IPS-18c (cell line): ENCODE results near the gene GNAS-AS1.

Experiments used
- H3K4me3 ChIP-seq: 2 replicates; pipeline ENCODE4 v1.7.0; 2013; ENCODE audit warnings: low read depth, mild to moderate bottlenecking, low read length, moderate library complexity; ENCODE audit not compliant: insufficient read depth
- H3K9me3 ChIP-seq: one replicate; pipeline ENCODE4 v1.6.1; 2013; ENCODE audit warnings: mild to moderate bottlenecking, low read length, moderate library complexity; ENCODE audit not compliant: control insufficient read depth, insufficient read depth

The GNAS-AS1 gene

DNA sequence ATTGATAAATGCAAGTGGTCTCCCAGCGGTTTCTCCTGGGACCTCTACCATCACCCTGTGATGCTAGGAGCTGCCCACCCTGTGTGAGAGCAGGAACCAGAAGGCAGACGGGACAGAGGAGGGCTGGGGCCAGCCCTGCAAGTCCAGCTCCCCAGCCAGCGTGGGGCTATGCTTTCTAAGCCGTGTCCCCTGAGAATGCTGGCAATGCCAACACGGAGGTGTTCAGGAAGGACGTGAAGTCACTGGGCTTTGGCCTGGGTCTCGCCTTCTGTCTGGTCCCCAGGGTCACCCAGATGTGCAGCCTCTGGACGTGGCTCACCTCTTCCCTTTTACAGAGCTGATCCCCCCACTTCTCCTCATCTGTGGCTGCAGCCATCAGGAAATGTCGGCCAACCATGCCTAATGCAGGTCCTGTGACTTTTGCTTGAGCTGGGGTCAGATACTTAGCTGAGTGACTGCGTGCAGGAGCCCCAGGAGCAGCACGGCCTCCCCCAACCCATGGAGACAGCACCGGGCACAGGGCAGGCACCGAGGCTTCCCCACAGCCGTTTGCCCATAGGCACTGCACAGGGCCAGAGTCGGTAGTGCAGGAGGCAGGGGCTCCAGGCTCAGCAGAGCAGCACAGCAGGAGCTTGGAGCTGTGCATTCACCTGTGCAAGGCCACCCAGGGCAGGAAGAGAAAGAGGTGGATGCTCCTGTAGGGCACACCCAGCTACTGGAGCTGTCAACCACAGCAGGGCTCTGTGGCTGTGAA is 66.2 kb downstream of the GNAS-AS1 start:
- H3K4me3 ChIP-seq, result no peak overlapping the region
- H3K9me3 ChIP-seq, result no peaks in the 10 kb centered on the region

DNA sequence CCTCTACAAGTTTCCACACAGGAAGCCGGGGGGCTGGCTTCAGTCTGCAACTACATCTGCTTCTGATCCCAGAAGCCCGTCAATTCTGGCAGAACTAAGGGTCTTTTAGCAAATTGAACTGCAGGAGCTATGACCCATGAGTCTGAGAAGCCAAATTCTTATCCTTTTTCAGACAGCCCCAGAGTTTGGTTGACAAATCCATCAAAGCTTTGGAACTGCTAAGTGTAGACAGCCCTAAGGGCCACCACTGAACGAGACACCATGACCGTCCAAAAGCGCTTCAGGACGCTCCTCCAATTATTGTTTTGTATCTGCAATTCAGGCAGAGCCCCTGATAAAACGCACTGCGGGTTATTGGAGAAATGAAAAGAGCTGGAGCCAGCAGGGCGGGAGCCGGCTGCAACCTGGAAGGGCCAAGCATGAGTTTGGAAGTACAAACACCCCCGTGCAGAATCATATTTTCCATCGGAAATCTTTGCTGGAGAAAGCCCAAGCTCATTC is 67.1 kb downstream of the GNAS-AS1 start:
- H3K9me3 ChIP-seq, result no peaks in the 10 kb centered on the region
- no peak overlapping the region for H3K4me3 ChIP-seq

DNA sequence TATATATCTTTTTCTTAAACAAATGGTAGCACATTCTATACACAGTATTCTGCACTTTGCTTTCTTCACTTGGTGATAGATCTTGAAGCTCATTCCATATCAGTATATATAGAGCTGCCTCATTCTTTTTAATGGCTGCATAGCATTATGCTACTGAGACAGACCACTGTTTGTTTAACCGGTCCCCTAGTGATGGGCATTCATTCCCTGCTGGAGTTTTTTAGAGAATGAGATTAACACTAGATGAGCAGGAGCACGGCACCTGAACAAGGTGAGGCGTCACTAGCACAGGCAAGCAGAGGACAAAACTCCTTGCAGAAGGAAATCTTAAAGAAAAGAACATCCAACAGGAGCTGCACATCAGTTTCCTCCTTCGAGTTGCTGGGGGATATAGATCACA is 69.6 kb downstream of the GNAS-AS1 start:
- Histone ChIP-seq H3K9me3 (no peaks in the 10 kb centered on the region), H3K4me3 (no peak overlapping the region)

DNA sequence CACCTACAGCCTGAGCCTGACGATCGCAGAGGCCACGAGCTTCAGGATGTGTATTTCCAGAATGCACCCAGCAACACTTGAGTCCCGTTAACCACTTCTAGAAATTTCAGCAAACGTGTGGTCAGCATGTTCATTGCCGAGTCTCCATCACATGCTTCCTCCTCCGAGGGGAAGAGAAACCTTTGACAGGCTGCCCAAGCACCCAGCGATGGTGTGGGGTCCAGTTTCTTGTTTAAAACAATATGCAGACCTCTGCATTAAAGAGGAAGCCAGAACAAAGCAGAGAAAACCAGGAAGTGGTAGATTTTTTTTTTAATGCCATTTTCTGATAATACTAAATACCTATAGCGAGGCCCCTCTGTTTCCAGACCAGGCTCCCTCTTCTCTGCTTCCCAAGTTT is 71.9 kb downstream of the GNAS-AS1 start:
- Histone ChIP-seq H3K4me3 (no peak overlapping the region), H3K9me3 (no peaks in the 10 kb centered on the region)

DNA sequence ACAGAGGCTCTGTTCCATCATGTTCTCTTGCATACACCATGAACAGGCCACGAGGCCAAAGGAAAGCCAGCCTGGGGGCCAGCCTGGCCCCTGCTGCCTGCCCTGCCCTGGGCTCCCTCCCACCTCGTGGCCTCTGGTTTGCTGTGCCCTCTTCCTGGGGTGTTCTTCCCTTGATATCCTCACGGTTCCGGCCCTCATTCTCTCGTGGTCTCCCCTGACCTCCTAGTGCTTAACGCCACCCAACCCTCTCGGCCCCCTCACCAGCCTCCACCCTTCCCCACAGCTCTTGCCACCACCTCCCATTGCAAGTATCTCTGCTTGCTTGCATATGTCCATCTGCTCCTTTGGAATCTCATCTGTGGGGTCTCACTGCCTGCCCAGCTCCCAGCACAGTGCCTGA is 73.0 kb downstream of the GNAS-AS1 start:
- H3K4me3 ChIP-seq, result no peak overlapping the region
- no peaks in the 10 kb centered on the region for H3K9me3 ChIP-seq

DNA sequence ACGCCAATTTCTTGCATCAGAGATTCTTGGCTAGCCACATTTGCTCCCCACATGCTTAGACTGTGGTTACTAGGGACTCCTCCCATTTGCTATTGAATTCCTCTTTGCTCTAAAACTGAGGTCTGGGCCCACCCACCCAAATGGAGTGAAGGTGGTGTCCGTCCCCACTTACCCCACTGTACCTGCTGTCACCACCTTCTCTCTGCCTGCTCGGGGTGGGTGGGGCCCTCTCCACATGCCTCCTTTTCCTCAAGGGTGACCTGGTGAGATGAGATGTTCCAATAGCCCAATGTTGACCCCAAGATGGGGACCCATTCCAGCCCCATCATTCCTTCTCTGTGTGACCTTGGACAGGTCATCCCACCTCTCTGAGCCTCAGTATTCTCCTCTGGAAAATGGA is 74.6 kb downstream of the GNAS-AS1 start:
- no peak overlapping the region for H3K4me3 ChIP-seq
- no peaks in the 10 kb centered on the region for H3K9me3 ChIP-seq

DNA sequence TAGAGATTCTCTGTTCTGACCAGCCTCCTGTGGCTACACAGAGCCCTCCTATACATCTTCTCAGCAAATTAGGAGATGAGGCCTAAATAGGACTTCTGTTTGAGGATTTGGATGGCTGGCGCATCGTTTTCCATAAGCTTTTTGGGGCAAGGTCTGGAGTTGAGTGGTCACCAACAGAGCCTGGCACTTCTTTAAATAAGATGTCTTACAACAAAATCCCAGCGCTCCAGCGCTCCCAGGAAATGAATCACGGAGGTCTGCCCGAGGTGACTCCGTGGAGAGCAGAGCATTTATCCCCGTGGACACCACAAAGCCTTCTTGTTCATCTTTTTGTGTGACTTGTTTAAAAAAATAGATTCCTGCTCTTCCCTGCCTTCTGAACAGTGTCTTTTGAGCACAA is 75.3 kb downstream of the GNAS-AS1 start:
- no peaks in the 10 kb centered on the region for H3K9me3 ChIP-seq
- no peak overlapping the region for H3K4me3 ChIP-seq

DNA sequence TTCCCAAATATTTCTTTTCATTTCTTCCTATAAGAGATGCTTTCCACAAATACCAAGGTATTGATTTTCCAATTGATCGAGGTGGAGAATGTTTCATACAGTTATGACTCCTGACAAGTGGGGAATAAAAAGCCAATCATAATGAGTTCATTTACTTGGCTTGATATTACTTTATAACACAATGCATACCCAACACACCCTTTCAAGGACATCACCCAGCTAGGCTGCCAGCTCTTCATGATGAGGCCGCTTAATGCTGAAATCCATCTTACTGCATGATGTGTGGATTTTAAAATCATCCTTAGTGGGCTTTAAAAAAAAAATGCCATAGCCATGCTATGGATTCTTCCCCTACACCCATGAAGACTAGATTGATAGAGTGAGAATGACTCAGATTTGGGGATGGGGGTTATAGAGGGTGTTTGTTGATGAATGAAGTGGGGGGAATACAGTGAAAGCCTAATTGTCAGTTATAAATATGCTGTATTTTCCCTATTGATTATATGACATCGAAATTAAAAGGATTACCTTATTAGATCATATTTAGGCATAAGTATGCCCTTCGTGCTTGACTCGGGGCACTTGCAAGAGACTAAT is 75.9 kb downstream of the GNAS-AS1 start:
- H3K9me3 ChIP-seq, result no peaks in the 10 kb centered on the region
- no peak overlapping the region for H3K4me3 ChIP-seq

DNA sequence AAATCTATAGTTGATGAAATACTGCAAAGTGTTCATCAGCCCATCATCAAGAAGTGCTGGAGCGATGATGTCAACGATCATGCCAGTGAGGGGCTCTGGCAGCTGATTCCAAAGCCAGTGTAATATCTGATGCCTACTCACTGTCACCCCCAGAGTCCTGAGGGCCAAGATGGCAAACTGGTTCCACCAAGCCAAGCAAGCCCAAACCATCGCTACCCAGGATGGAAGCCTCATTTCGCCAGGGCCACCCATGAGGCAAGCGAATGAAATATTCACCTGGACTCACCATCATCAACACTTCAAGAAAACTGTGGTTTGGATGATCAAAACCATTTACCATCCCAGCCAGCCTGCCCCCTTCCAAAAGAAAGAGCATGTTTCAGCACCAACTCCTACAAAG is 76.5 kb downstream of the GNAS-AS1 start:
- no peaks in the 10 kb centered on the region for H3K9me3 ChIP-seq
- no peak overlapping the region for H3K4me3 ChIP-seq

DNA sequence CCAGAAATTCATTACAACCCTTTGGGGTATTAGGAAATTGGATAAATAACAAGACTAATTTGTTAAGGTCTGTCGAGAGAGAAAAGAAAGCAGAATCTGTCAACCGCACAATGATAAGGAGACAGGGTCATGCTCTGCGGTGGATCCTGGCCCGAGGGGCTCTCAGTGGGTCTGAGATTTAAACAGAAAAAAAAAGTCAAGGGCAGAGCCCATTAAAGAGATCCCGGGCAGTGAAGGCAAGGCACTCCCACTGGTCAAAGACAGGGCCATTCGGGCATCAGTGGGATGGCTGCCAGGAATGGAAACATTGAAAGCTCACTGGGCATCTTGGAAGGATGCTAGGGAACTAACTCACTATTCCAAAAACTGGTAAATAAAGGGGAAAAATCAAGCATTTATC is 77.9 kb downstream of the GNAS-AS1 start:
- no peak overlapping the region for H3K4me3 ChIP-seq
- H3K9me3 ChIP-seq, result no peaks in the 10 kb centered on the region
